GM23338 (cell line): ENCODE results near the gene ZNF70. TPM values are rescaled to one million over a fixed set of nuclear protein-coding genes. Genes with fewer than 3 reads are reported as not detected.

Experiments used
- ATAC-seq: fragments of 200-7000 bp; cut with Tn5 transposase; 3 replicates; pipeline ENCODE4 v1.9.1; 2020
- DNase-seq: peaks from one replicate; pipeline ENCODE4 v3.0.0-alpha.2; 2015; ENCODE audit warnings: low spot score
- H2AFZ ChIP-seq: fragments of 200-600 bp; sonication (generic); 2 replicates; pipeline ENCODE4 v1.8.0; 2016; ENCODE audit warnings: antibody characterized with exemption, mild to moderate bottlenecking, moderate library complexity
- H3F3A ChIP-seq: fragments of 200-600 bp; sonication (generic); replicated peaks from 2 replicates; pipeline ENCODE4 v1.8.0; 2017; ENCODE audit warnings: antibody characterized with exemption, mixed run types, low read depth
- H3K27ac ChIP-seq: fragments of 200-600 bp; sonication (generic); 2 replicates; pipeline ENCODE4 v1.6.1; 2016; ENCODE audit warnings: low read depth
- H3K27me3 ChIP-seq: fragments of 200-600 bp; sonication (generic); 2 replicates; pipeline ENCODE4 v1.8.0; 2016; ENCODE audit warnings: mild to moderate bottlenecking, mixed run types, moderate library complexity; ENCODE audit not compliant: insufficient read depth
- H3K36me3 ChIP-seq: fragments of 200-600 bp; sonication (generic); 2 replicates; pipeline ENCODE4 v1.8.0; 2016; ENCODE audit warnings: mild to moderate bottlenecking; ENCODE audit not compliant: insufficient read depth
- H3K4me1 ChIP-seq: fragments of 200-600 bp; sonication (generic); 2 replicates; pipeline ENCODE4 v1.8.0; 2016; ENCODE audit warnings: mild to moderate bottlenecking, moderate library complexity; ENCODE audit not compliant: insufficient read depth
- H3K4me2 ChIP-seq: fragments of 200-600 bp; sonication (generic); 2 replicates; pipeline ENCODE4 v1.7.1; 2017; ENCODE audit warnings: mixed run types
- H3K4me3 ChIP-seq: fragments of 200-600 bp; sonication (generic); 2 replicates; pipeline ENCODE4 v1.6.1; 2016; ENCODE audit warnings: mixed run types
- H3K79me2 ChIP-seq: fragments of 200-600 bp; sonication (generic); replicated peaks from 2 replicates; pipeline ENCODE4 v1.8.0; 2017; ENCODE audit warnings: mild to moderate bottlenecking; ENCODE audit not compliant: insufficient read depth
- H3K9me2 ChIP-seq: fragments of 200-600 bp; sonication (generic); 2 replicates; pipeline ENCODE4 v1.8.0; 2017; ENCODE audit not compliant: insufficient read depth
- H4K20me1 ChIP-seq: fragments of 200-600 bp; sonication (generic); replicated peaks from 2 replicates; pipeline ENCODE4 v1.8.0; 2017; ENCODE audit warnings: mild to moderate bottlenecking; ENCODE audit not compliant: insufficient read depth
- H3K27ac Mint-ChIP-seq: 2 replicates; pipeline ENCODE4 v1.8.0; 2020; ENCODE audit warnings: inconsistent platforms, mild to moderate bottlenecking, moderate library complexity, mixed read lengths
- H3K27me3 Mint-ChIP-seq: 3 replicates; pipeline ENCODE4 v1.8.0; 2022; ENCODE audit warnings: low read depth, mild to moderate bottlenecking, moderate library complexity, mixed read lengths, inconsistent platforms; ENCODE audit not compliant: insufficient read depth, poor library complexity
- H3K36me3 Mint-ChIP-seq: 3 replicates; pipeline ENCODE4 v1.8.0; 2021; ENCODE audit warnings: low read depth, mild to moderate bottlenecking, inconsistent platforms, moderate library complexity, mixed read lengths
- H3K4me1 Mint-ChIP-seq: 3 replicates; pipeline ENCODE4 v1.8.0; 2020; ENCODE audit warnings: mild to moderate bottlenecking, inconsistent platforms, mixed read lengths
- H3K4me3 Mint-ChIP-seq: 3 replicates; pipeline ENCODE4 v1.8.0; 2021; ENCODE audit warnings: moderate library complexity, mild to moderate bottlenecking, inconsistent platforms, mixed read lengths
- H3K9me3 Mint-ChIP-seq: 3 replicates; pipeline ENCODE4 v1.8.0; 2020; ENCODE audit warnings: moderate library complexity, mild to moderate bottlenecking, inconsistent platforms, mixed read lengths
- EZH2phosphoT487 ChIP-seq: fragments of 200-600 bp; sonication (generic); IDR thresholded peaks from one replicate; pipeline ENCODE4 v1.8.1; 2018; ENCODE audit warnings: antibody characterized with exemption; ENCODE audit not compliant: unreplicated experiment
- JUNB ChIP-seq: IDR thresholded peaks from one replicate; pipeline ENCODE4 v1.6.1; 2016; ENCODE audit warnings: antibody characterized with exemption; ENCODE audit not compliant: unreplicated experiment
- NANOG ChIP-seq: IDR thresholded peaks from 2 replicates; pipeline ENCODE4 v1.6.1; 2016; ENCODE audit warnings: antibody characterized with exemption, borderline replicate concordance
- ZNF114 ChIP-seq: fragments of 250-450 bp; sonication (Bioruptor Pico); IDR thresholded peaks from 2 replicates; pipeline ENCODE4 v1.5.0; 2020; ENCODE audit warnings: mild to moderate bottlenecking, moderate library complexity
- ZNF331 ChIP-seq: fragments of 250-450 bp; sonication (Bioruptor Pico); IDR thresholded peaks from 2 replicates; pipeline ENCODE4 v1.5.0; 2020; ENCODE audit warnings: low read depth, mild to moderate bottlenecking, moderate library complexity
- polyA plus RNA-seq: library from polyadenylated mRNA; unstranded; fragments of >200 nt; fragmentation: Nextera tagmentation; extraction: Ambion mirVana; gene quantifications from 2 replicates; pipeline ENCODE4 v1.2.1, GENCODE V29; 2016
- total RNA-seq: library from RNA; depleted of rRNA; stranded (reverse); fragments of >200 nt; shearing (Covaris generic); gene quantifications from 2 replicates; pipeline ENCODE4 v1.2.3, GENCODE V29; 2014
- TF ChIP-seq, protein P1 (sequence below): fragments of 250-450 bp; sonication (Bioruptor Pico); IDR thresholded peaks from 2 replicates; pipeline ENCODE4 v1.5.0; 2020; ENCODE audit warnings: mild to moderate bottlenecking, moderate library complexity

ZNF70 gene
- total and polyA plus RNA-seq, 2 experiments from 2014 or later = 0.45 to 2.6 TPM

GRCh38 chr22:23791738-23792645 lies 41.1 kb upstream of the ZNF70 start:
- peaks cover 58% of the 10 kb centered on the region for H3K36me3 Mint-ChIP-seq
- TF ChIP-seq ZNF114 (no peak), JUNB (no peak), EZH2phosphoT487 (no peak), ZNF331 (CRISPR knock-in tag) (no peak), NANOG (no peak)
- TF ChIP-seq, protein P1, sequence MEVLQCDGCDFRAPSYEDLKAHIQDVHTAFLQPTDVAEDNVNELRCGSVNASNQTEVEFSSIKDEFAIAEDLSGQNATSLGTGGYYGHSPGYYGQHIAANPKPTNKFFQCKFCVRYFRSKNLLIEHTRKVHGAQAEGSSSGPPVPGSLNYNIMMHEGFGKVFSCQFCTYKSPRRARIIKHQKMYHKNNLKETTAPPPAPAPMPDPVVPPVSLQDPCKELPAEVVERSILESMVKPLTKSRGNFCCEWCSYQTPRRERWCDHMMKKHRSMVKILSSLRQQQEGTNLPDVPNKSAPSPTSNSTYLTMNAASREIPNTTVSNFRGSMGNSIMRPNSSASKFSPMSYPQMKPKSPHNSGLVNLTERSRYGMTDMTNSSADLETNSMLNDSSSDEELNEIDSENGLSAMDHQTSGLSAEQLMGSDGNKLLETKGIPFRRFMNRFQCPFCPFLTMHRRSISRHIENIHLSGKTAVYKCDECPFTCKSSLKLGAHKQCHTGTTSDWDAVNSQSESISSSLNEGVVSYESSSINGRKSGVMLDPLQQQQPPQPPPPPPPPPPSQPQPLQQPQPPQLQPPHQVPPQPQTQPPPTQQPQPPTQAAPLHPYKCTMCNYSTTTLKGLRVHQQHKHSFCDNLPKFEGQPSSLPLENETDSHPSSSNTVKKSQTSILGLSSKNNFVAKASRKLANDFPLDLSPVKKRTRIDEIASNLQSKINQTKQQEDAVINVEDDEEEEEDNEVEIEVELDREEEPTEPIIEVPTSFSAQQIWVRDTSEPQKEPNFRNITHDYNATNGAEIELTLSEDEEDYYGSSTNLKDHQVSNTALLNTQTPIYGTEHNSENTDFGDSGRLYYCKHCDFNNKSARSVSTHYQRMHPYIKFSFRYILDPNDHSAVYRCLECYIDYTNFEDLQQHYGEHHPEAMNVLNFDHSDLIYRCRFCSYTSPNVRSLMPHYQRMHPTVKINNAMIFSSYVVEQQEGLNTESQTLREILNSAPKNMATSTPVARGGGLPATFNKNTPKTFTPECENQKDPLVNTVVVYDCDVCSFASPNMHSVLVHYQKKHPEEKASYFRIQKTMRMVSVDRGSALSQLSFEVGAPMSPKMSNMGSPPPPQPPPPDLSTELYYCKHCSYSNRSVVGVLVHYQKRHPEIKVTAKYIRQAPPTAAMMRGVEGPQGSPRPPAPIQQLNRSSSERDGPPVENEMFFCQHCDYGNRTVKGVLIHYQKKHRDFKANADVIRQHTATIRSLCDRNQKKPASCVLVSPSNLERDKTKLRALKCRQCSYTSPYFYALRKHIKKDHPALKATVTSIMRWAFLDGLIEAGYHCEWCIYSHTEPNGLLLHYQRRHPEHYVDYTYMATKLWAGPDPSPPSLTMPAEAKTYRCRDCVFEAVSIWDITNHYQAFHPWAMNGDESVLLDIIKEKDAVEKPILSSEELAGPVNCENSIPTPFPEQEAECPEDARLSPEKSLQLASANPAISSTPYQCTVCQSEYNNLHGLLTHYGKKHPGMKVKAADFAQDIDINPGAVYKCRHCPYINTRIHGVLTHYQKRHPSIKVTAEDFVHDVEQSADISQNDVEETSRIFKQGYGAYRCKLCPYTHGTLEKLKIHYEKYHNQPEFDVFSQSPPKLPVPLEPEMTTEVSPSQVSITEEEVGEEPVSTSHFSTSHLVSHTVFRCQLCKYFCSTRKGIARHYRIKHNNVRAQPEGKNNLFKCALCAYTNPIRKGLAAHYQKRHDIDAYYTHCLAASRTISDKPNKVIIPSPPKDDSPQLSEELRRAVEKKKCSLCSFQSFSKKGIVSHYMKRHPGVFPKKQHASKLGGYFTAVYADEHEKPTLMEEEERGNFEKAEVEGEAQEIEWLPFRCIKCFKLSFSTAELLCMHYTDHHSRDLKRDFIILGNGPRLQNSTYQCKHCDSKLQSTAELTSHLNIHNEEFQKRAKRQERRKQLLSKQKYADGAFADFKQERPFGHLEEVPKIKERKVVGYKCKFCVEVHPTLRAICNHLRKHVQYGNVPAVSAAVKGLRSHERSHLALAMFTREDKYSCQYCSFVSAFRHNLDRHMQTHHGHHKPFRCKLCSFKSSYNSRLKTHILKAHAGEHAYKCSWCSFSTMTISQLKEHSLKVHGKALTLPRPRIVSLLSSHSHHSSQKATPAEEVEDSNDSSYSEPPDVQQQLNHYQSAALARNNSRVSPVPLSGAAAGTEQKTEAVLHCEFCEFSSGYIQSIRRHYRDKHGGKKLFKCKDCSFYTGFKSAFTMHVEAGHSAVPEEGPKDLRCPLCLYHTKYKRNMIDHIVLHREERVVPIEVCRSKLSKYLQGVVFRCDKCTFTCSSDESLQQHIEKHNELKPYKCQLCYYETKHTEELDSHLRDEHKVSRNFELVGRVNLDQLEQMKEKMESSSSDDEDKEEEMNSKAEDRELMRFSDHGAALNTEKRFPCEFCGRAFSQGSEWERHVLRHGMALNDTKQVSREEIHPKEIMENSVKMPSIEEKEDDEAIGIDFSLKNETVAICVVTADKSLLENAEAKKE (CRISPR knock-in tag) = no peak

More at GRCh38 chr22:23791738-23792645, 41.1 kb upstream of the ZNF70 start:
- Mint-ChIP-seq H3K4me1 (peaks cover 19% of the 10 kb centered on the region), H3K27me3 (peaks cover 6% of the 10 kb centered on the region), H3K9me3 (no peaks in the 10 kb centered on the region), H3K4me3 (no peak overlapping the region), H3K27ac (no peak overlapping the region)
- DNase-seq (no peak), ATAC-seq (no peak)
- Histone ChIP-seq H3F3A (0 out of 2 replicates have a peak, but pooled peaks cover 16% of the 10 kb centered on the region), H2AFZ (no peak overlapping the region), H3K27ac (0 out of 2 replicates have a peak overlapping the region, but pooled peaks have one; percentile 14), H3K79me2 (peaks cover 64% of the 10 kb centered on the region), H3K4me3 (no peak overlapping the region), H3K36me3 (peaks cover 26% of the 10 kb centered on the region), H3K4me1 (peaks cover 21% of the 10 kb centered on the region), H3K9me2 (no peaks in the 10 kb centered on the region), H3K27me3 (no peaks in the 10 kb centered on the region), H3K4me2 (no peak overlapping the region), H4K20me1 (peaks cover 34% of the 10 kb centered on the region)
